OCI-LY7 (cell line): ENCODE data around the gene TSPAN5.

Experiments
- EZH2phosphoT487 ChIP-seq: fragments of 200-600 bp; sonication (generic); IDR thresholded peaks from 2 replicates; pipeline ENCODE4 v1.6.1; 2018; ENCODE audit warnings: low read depth, borderline replicate concordance, mild to moderate bottlenecking, mixed run types, antibody characterized with exemption, low read length, moderate library complexity, mixed read lengths
- TF ChIP-seq, protein P1 (sequence below): fragments of 200-600 bp; sonication (generic); conservative IDR thresholded peaks from 2 replicates; pipeline ENCODE4 v1.5.1; 2014; ENCODE audit warnings: mild to moderate bottlenecking, antibody characterized with exemption, low read length, moderate library complexity, mixed read lengths

DNA sequence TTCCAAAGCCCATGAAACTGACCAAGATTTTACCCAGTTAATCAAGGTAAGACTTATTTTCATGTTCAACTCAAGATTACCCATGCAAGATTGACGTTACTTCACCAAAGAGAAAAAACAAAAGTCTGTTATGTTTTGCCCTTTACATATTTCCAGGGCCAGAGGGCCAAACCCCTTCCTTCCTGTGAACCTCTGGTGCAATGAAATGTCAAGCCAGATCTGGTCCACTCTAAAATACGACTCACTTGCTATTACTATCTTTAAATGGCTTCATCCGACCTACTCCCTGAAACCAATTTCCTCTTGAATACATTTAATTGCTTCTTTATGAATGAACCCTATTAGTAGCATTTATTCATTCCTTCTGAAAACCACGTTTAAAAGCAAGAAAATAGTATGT, 33.0 kb downstream of the TSPAN5 start:
- TF ChIP-seq, protein P1, sequence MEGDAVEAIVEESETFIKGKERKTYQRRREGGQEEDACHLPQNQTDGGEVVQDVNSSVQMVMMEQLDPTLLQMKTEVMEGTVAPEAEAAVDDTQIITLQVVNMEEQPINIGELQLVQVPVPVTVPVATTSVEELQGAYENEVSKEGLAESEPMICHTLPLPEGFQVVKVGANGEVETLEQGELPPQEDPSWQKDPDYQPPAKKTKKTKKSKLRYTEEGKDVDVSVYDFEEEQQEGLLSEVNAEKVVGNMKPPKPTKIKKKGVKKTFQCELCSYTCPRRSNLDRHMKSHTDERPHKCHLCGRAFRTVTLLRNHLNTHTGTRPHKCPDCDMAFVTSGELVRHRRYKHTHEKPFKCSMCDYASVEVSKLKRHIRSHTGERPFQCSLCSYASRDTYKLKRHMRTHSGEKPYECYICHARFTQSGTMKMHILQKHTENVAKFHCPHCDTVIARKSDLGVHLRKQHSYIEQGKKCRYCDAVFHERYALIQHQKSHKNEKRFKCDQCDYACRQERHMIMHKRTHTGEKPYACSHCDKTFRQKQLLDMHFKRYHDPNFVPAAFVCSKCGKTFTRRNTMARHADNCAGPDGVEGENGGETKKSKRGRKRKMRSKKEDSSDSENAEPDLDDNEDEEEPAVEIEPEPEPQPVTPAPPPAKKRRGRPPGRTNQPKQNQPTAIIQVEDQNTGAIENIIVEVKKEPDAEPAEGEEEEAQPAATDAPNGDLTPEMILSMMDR, result no peak
- no peak for TF ChIP-seq EZH2phosphoT487
